WI38 (cell line): ENCODE data around the gene ODF4.
"Not testable (repeated sequence)": the region's sequence is repeated elsewhere in the genome, so short reads cannot be mapped to it uniquely, and the experiment has no call there.

Experiments
- H3K4me3 ChIP-seq: 2 replicates; pipeline ENCODE4 v1.5.1; 2011; ENCODE audit warnings: low read depth, mild to moderate bottlenecking, control low read depth, low read length
- TF ChIP-seq, protein P1 (sequence below): IDR thresholded peaks from 2 replicates; pipeline ENCODE4 v1.5.1; 2012; ENCODE audit warnings: low read depth, mild to moderate bottlenecking, control low read depth, low read length

The ODF4 gene

DNA sequence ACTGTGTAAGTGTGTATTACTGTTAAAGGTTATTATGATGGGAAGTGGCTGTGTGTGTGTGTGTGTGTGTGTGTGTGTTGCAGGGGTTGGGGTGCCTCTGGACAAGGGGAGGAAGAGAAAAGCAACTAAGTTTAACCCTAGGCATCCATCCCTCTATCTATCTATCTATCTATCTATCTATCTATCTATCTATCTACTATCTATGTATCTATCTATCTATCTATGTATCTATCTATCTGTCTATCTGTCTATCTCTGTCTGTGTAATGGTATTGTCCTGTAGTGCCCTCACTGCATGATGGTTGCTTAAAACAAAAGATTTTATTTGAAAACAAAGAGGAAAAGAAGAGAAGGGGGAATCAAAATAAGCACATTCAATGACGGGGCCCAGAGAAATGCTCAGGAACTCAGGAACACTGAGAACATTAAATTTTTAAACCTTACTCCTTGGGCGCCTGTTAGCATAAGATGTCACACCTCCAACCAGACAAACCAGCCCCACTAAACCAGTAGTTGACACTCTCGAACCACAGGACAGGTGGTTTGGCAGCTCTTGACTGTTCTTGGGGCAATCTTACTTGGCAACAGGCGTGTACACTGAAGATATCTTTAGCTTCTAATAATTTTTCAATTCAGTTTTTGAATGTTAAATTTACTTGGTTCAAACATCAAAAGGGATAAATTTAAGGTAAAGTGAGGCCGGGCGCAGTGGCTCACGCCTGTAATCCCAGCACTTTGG, 48.4 kb downstream of the ODF4 start:
- TF ChIP-seq, protein P1, sequence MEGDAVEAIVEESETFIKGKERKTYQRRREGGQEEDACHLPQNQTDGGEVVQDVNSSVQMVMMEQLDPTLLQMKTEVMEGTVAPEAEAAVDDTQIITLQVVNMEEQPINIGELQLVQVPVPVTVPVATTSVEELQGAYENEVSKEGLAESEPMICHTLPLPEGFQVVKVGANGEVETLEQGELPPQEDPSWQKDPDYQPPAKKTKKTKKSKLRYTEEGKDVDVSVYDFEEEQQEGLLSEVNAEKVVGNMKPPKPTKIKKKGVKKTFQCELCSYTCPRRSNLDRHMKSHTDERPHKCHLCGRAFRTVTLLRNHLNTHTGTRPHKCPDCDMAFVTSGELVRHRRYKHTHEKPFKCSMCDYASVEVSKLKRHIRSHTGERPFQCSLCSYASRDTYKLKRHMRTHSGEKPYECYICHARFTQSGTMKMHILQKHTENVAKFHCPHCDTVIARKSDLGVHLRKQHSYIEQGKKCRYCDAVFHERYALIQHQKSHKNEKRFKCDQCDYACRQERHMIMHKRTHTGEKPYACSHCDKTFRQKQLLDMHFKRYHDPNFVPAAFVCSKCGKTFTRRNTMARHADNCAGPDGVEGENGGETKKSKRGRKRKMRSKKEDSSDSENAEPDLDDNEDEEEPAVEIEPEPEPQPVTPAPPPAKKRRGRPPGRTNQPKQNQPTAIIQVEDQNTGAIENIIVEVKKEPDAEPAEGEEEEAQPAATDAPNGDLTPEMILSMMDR = no peak
- H3K4me3 ChIP-seq = no peak overlapping the region

DNA sequence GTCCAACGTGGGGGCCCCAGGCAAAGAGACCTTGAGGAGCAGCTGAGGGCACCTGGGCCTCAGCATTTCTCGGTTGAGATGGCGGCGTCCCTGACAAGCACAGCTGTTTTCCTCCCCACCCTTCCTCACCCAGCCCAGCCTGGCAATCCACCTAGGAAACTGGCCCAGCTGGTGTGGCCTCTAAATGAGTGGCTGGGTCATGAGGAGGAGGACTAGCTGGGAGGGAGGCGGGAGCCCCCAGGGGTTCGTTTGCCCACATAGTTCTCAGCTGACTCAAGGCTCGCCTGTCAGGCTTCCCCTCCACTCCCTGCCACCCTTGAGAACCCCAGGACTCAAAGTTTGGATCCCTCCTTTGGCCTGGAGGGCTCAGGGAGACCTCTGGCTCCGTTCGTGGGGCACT, 52.1 kb downstream of the ODF4 start:
- TF ChIP-seq, protein P1 = no peak
- no peak overlapping the region for H3K4me3 ChIP-seq

DNA sequence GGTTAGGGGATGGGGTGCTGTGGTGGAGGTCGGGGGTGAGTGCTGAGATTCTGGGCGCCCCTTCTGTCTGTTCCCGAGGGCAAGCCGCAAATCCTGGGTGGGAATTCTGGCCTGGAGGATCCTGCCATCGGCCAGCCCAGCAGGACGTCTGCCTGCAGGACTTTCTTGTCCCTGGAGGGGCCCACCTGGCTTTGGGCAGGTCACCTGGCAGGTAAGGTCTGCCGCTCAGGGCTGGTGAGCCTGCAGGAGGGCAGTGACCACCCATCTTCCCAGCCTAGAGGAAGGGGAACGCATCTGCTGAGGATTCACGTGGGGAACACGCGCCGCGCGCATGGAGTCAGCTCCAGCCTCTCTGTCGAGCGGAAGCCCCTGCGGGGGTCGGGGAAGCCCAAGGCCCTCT, 52.6 kb downstream of the ODF4 start:
- TF ChIP-seq, protein P1 = no peak

GRCh38 chr17:8392674-8393469, 53.2 kb downstream of the ODF4 start:
- TF ChIP-seq, protein P1 = no peak
- no peak overlapping the region for H3K4me3 ChIP-seq

More for the DNA sequence above, 52.6 kb downstream of the ODF4 start:
- H3K4me3 ChIP-seq = no peak overlapping the region

DNA sequence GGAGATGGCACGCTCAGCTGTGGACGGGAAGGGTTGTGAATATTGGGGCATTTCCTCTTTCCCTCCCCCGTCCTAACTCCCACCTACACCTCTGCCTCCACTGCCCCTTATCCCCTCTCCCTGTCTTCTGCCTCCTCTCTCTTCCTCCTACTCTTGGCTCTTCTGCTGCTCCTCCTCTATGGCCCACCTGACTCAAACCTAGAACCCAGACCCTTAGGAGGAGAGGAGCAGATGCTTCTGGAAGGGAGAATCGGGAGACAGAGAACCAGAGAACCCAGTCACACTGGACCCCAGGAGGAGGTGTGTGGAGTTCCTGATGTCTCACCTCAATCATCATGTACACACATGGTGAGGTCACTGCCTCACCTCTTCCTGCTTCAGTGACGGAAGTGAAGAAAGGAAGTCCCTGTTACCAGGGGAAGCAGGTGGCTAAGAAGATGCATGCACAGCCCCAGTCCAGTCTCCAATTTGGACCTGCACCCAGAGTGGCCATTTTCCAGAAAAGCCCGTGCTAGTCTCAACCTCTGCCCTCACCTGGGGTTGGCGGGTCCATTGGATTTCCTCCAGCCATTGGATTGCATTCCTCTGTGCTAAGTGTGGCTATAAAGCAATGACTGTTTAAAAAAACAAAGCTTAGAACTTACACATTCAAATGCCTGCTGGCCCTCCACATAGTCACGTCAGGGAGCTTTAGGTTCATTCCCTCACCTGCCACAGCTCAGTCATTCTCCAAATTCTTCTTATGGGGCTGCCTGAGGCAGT, 54.0 kb downstream of the ODF4 start:
- no peak overlapping the region for H3K4me3 ChIP-seq
- TF ChIP-seq, protein P1 = no peak

DNA sequence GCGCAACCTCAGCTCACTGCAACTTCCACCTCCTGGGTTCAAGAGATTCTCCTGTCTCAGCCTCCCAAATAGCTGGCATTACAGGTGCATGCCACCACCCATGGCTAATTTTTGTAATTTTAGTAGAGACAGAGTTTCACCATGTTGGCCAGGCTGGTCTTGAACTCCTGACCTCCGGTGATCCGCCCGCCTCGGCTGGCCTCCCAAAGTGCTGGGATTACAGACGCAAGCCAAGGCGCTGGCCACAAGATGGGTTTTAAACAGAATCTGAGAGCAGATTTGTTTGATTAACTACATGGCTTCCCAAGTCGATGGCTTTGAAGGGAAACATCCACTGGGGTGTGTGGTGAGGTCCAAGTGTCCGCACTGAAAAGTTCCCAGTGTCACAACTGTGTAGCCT, 54.9 kb downstream of the ODF4 start:
- not testable (repeated sequence) for H3K4me3 ChIP-seq
